ENCODE measurements around the gene SCAF8. TPM values are rescaled to one million over a fixed set of nuclear protein-coding genes. Genes with fewer than 3 reads are reported as not detected.

The SCAF8 gene
- total and polyA plus RNA-seq, 9 of the 15 experiments (the other 6 are each of a cell fraction or from before 2014, with no cell fraction given), result 10.5 to 46.6 (median 23.2) TPM

GRCh38 chr6:154791556-154792317 is 58.5 kb downstream of the SCAF8 start:
- no TSS peak for BruUV-seq (replicated peaks)
- CTCF ChIA-PET (ENCODE audit: low intra/inter-chr PET ratio), result no interaction called here
- H3K27me3 ChIP-seq (ENCODE audit: control insufficient read depth in 2 of 2, insufficient read depth in 2 of 2, low read length in 2 of 2), result no peaks in the 10 kb centered on the region
- TF ChIP-seq CTBP1 (IDR thresholded peaks at IDR 0.05; ENCODE audit: borderline replicate concordance) (no peak), CEBPB (tag; IDR thresholded peaks at IDR 0.05) (no peak), HIVEP1 (CRISPR knock-in tag; IDR thresholded peaks at IDR 0.05) (no peak), ZNF551 (CRISPR knock-in tag; IDR thresholded peaks at IDR 0.05) (no peak), ZC3H11A (IDR thresholded peaks at IDR 0.05; ENCODE audit: low read depth, low read length) (no peak), MYNN (IDR thresholded peaks at IDR 0.05) (no peak), MYNN (CRISPR knock-in tag; IDR thresholded peaks at IDR 0.05) (no peak), ETV1 (tag; conservative IDR thresholded peaks at IDR 0.05; ENCODE audit: low read depth) (no peak), NCOA4 (IDR thresholded peaks at IDR 0.05; ENCODE audit: partially characterized antibody) (no peak)
- intact Hi-C loops (cut with micrococcal nuclease), result no loop called here
- no peaks in the 10 kb centered on the region for H3K9me1 ChIP-seq (ENCODE audit: control insufficient read depth, insufficient read depth, low read length)
- no peaks in the 10 kb centered on the region for H4K20me1 ChIP-seq (replicated peaks; ENCODE audit: control insufficient read depth, insufficient read depth, low read length)
- H3K9ac ChIP-seq (ENCODE audit: insufficient read depth in 1 of 2, low read depth in 2 of 2, low read length in 2 of 2), result no peak overlapping the region
- H3K4me3 ChIP-seq, result no peak overlapping the region
- ATAC-seq (no peak), FAIRE-seq (no peak), DNase-seq (ENCODE audit: extremely low read depth in 1 of 4, low spot score in 3 of 4) (no peak)
- POLR2A ChIA-PET, result no interaction called here
- no peak overlapping the region for H3K27ac ChIP-seq (ENCODE audit: extremely low read depth, low read depth, low read length)
- H3K4me1 ChIP-seq (replicated peaks in 1 of 2; ENCODE audit: control insufficient read depth in 2 of 2, insufficient read depth in 2 of 2, low read length in 2 of 2), result no peaks in the 10 kb centered on the region
- no peak overlapping the region for H3K4me2 ChIP-seq (ENCODE audit: insufficient read depth, low read length)
- H3K79me2 ChIP-seq (ENCODE audit: control insufficient read depth, insufficient read depth, low read length), result peaks cover 25% of the 10 kb centered on the region
- 89% methylated on average over 5 of the region's 5 CpGs for WGBS (ENCODE audit: insufficient coverage, low coverage, missing lambda C conversion rate)
- H2AFZ ChIP-seq (ENCODE audit: low read depth, low read length), result no peak overlapping the region
- peaks cover 70% of the 10 kb centered on the region for H3K36me3 ChIP-seq (ENCODE audit: control insufficient read depth, insufficient read depth, low read length)
- in situ Hi-C loops (cut with MboI), result no loop called here
- H3K9me3 ChIP-seq (replicated peaks; ENCODE audit: control insufficient read depth, insufficient read depth, low read depth, low read length), result no peaks in the 10 kb centered on the region

Data from K562 (cell line).